ENCODE results near the gene TAPBP.
A peak's percentile ranks its signal among the peaks of the same experiment; 100 is the strongest.
"Not testable (repeated sequence)": the region's sequence is repeated elsewhere in the genome, so short reads cannot be mapped to it uniquely, and the experiment has no call there.

TAPBP gene

GRCh38 chr6:33295621-33296369 is 18.1 kb downstream of the TAPBP start:
- DNase-seq = no peak

DNA sequence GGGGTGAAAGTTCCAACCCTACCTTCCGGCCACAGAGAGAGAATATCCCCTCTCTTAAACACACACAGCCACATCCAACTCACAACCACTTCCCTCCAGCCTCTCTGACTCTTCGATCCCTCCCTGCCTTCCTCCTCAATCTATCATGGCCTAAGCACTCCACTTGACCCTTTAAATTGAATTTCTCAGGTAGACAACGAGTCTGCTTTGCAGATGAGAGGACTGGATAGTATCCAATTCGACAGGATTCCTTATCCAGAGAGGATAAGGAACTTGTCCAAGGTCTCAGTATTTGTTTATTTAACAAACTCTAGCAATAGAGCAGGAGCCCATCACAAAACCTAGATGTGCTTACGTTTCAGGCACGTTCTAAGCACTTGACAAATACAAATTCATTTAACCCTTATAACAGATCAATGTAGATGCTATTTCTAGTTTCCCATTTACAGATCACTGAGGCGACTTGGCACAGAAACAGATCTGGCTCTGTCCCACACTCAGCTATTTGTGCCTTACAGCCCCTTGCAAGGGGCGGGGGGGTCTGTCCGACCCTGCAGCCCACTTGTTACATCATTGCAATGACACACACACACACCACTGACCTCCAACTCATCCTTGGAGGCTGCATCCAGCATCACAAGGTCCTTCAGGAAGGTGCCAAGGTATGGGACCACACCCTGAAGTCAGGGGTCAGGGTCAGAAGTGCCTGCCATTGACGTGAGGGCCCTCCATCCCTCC is 19.6 kb downstream of the TAPBP start:
- DNase-seq = no peak

- no peak for DNase-seq
Observed at GRCh38 chr6:33292996-33293682, 20.7 kb downstream of the TAPBP start.

DNA sequence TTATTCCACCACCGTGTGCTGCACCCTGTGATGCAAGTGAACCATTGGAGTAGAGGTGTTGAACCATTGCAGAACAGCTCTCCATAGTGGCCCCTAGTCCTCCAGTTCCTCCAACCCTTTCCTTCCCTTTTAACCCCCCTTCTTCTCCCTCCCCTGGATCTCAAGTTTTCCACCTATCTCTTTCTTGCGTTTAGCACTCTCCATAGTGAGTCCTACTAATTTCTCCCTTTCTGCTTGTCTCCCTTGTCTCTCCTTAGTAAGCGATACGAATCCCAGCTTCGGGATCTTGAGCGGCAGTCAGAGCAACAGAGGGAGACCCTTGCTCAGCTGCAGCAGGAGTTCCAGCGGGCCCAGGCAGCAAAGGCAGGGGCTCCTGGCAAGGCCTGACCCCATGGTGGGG is 23.4 kb downstream of the TAPBP start:
- DNase-seq = no peak

DNA sequence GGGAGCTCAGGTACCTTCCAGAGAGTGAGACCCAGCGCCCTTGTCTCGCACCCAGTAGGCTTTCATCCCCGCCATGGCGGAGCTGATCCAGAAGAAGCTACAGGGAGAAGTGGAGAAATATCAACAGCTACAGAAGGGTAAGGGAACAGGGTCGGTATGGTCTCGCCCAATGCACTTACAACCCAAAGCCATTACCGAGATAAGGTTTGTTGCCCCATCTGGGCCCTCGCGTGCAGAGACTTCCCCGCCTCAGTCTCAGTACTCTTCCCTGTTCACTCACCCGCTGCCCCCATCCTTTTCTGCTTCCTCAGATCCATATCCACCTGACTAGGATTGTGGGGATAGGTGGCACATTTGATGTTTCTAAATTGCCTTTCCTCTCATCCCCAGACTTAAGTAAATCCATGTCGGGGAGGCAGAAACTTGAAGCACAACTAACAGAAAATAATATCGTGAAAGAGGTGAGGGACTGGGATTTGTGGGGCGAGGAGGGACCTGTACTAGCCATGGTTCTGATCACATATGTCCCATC is 24.0 kb downstream of the TAPBP start:
- no peak for DNase-seq

- DNase-seq = peak; percentile 81
Observed at GRCh38 chr6:33288921-33289783, 24.7 kb downstream of the TAPBP start, which contains the start of the genes PFDN6 and WDR46. Gene PFDN6 (plus strand): TSS chr6:33289601. CDS start chr6:33289857, 256 bp downstream. Gene WDR46 (minus strand): TSS chr6:33289239. CDS start chr6:33289170, 69 bp downstream.

DNA sequence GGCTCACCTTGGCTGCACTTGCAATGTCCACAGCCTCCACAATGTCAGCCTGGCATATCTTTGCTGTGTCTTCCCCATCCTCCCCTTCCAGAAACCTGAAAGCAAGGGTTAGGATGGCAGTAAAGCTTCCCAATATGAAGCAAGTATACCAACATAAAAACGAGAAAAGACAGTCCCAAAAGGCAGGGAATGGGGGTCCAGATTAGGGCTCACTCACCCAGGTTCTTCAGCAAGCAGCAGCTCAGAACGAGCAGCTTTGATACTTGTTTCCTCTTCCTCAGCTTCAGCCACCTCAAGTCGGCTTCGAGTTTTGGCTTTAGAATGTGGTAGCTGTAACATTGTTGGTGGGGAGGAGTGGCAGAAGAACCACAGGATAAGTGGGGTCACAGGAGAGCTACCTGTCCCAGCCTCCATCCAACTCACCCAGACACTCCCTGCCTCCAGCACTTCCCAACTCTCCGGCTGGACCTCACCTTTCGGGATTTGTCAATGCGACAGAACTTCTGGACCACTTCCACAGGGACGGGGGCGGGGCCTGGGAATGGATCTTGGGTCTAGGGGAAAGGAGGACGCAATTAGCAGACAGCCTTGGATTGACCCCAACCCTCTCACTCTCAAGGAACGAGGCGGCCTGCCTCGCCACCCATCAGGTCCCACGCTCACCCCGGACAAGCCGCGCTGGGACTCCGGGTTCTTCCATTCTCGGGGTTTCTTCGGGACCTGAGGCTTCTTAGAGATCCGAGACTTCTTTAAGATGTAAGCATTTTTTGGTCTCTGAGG is 25.5 kb downstream of the TAPBP start:
- DNase-seq = no peak

GRCh38 chr6:33286946-33287914 is 26.6 kb downstream of the TAPBP start:
- DNase-seq = no peak

- not testable (repeated sequence) for DNase-seq
Observed at GRCh38 chr6:33285214-33285613, 28.7 kb downstream of the TAPBP start.

DNA sequence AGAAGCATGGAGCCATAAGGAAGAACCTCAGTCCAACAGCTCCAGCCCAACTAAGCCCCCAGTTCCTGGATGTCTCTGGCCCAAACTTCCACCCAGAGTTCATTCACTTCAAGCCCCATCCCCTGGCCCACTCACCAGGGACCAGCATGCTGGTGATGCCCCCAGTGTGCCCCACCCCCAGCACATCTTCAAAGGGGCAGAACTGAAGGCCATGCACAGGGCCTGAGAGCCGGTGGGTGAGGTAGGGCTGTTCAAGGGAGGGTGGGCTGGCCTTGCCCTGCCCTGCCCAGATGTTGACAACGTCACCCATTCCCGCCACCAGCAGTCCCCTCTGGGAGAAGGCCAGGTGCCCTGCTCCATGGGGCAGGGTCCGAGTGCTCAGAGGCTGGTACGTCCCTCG is 33.3 kb downstream of the TAPBP start:
- no peak for DNase-seq

DNA sequence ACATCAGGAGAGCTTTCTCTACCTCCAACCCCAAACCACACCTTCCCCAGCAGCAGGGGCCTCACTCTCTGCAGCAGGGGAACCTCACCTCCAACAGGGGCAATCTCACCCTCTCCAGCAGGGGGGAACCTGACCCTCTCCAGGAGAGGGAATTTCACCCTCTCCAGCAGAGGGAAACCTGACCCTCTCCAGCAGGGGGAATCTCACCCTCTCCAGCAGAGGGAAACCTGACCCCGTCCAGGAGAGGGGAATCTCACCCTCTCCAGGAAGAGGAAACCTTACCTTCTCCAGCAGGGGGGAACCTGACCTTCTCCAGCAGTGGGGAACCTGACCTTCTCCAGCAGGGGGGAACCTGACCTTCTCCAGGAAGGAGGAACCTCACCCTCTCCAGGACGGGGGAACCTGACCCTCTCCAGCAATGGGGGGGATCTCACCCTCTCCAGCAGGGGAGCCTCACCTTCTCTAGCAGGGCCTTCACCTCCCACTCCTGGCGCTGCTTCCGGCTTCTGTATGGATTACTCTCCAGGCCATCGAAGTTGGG is 33.8 kb downstream of the TAPBP start:
- no peak for DNase-seq

GRCh38 chr6:33279257-33279695 is 34.6 kb downstream of the TAPBP start:
- DNase-seq = no peak

GRCh38 chr6:33278810-33279209 is 35.1 kb downstream of the TAPBP start:
- DNase-seq = no peak

- DNase-seq = no peak
Observed at GRCh38 chr6:33278392-33278741, 35.5 kb downstream of the TAPBP start.

GRCh38 chr6:33277663-33278391 is 36.1 kb downstream of the TAPBP start:
- peak; percentile 42 for DNase-seq

- DNase-seq = peak; percentile 71
Observed at GRCh38 chr6:33276864-33277662, 36.8 kb downstream of the TAPBP start, which contains the start of gene B3GALT4. Gene B3GALT4 (plus strand): TSS chr6:33277123. CDS start chr6:33277420, 297 bp downstream.

DNA sequence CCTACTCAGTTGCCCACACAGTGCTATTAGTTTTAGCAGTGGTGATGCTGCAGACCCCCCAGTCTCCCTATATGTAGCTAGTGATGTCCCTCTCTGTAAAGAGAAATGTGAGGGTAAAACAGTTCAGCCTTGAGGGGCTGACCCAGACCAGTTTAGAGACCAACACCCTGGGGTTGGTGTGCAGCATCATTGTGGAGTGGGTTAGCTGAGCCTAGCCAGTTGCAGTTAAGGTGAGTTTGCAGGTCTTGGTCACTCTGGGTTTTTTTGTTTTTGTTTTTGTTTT is 37.4 kb downstream of the TAPBP start:
- no peak for DNase-seq

DNA sequence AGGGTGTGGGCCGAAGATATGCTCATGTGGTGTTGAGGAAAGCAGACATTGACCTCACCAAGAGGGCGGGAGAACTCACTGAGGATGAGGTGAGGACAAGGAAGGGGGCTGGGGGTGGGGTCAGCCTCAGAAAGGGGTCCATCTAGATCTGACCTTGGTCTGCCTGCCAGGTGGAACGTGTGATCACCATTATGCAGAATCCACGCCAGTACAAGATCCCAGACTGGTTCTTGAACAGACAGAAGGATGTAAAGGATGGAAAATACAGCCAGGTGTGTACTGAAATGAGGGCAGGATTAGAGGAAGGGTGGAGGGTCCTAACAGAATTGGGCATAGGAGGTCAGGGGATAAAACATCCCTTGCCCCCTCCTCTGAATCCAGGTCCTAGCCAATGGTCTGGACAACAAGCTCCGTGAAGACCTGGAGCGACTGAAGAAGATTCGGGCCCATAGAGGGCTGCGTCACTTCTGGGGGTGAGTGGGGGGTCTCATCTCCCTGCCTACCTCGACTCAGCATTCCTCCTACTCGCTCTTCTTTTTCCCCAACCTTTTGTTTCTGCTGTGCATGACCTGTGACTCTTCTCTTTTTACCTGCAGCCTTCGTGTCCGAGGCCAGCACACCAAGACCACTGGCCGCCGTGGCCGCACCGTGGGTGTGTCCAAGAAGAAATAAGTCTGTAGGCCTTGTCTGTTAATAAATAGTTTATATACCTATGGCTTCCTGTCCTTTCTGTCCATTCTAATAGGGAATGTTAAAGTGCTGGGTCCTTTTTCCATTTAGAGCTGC is 37.9 kb downstream of the TAPBP start:
- DNase-seq = not testable (repeated sequence)
